HepG2 (cell line): Measurements from ENCODE around the gene ZBTB22. TPM values are rescaled to one million over a fixed set of nuclear protein-coding genes. Genes with fewer than 3 reads are reported as not detected.

Source experiments
- AHDC1 ChIP-seq: sonication (generic); formaldehyde crosslinking; IDR thresholded peaks from 2 replicates; pipeline ENCODE4 v1.5.1; 2020; ENCODE audit warnings: mild to moderate bottlenecking, missing genetic modification reagents, borderline replicate concordance
- BRF2 ChIP-seq: sonication (generic); formaldehyde crosslinking; IDR thresholded peaks from 2 replicates; pipeline ENCODE4 v1.8.1; 2022; ENCODE audit warnings: mild to moderate bottlenecking, missing genetic modification reagents
- JUN ChIP-seq: sonication (generic); formaldehyde crosslinking; IDR thresholded peaks from 2 replicates; pipeline ENCODE4 v1.4.0; 2020; ENCODE audit warnings: mild to moderate bottlenecking, missing genetic modification reagents
- MBNL3 ChIP-seq: fragments of 250-450 bp; sonication (Bioruptor Pico); conservative IDR thresholded peaks from 2 replicates; pipeline ENCODE4 v1.8.0; 2022; ENCODE audit warnings: mild to moderate bottlenecking, inconsistent platforms
- MNT ChIP-seq: fragments of 450-650 bp; IDR thresholded peaks from 2 replicates; pipeline ENCODE4 v1.6.1; 2016
- PCBP1 ChIP-seq: fragments of 200-400 bp; formaldehyde crosslinking; IDR thresholded peaks from 2 replicates; pipeline ENCODE4 v1.6.1; 2017; ENCODE audit warnings: mild to moderate bottlenecking, low read depth, low read length, borderline replicate concordance
- PHF21A ChIP-seq: sonication (generic); formaldehyde crosslinking; IDR thresholded peaks from 2 replicates; pipeline ENCODE4 v1.5.0; 2020; ENCODE audit warnings: mild to moderate bottlenecking, missing genetic modification reagents
- RFX3 ChIP-seq: IDR thresholded peaks from 2 replicates; pipeline ENCODE4 v1.6.1; 2016; ENCODE audit warnings: missing biosample characterization, missing genetic modification reagents
- SOX13 ChIP-seq, 3 experiments: fragments of 450-650 bp in 1 of 3; sonication (generic) in 1 of 3; formaldehyde crosslinking in 1 of 3; IDR thresholded peaks in 2 of 3; conservative IDR thresholded peaks in 1 of 3; 2 replicates each; pipeline versions ENCODE4 v1.5.0 to v1.6.1; 2016 to 2020; ENCODE audit warnings: antibody characterized with exemption in 1 of 3, mild to moderate bottlenecking in 1 of 3, missing compliant biosample characterization in 1 of 3, missing genetic modification reagents in 1 of 3, moderate library complexity in 1 of 3
- SP2 ChIP-seq: sonication (generic); formaldehyde crosslinking; IDR thresholded peaks from 2 replicates; pipeline ENCODE4 v1.5.1; 2020; ENCODE audit warnings: mild to moderate bottlenecking, missing genetic modification reagents
- THAP11 ChIP-seq: IDR thresholded peaks from 2 replicates; pipeline ENCODE4 v1.6.1; 2016; ENCODE audit warnings: missing biosample characterization, missing genetic modification reagents
- TRIM24 ChIP-seq: sonication (generic); formaldehyde crosslinking; IDR thresholded peaks from 2 replicates; pipeline ENCODE4 v1.8.0; 2022; ENCODE audit warnings: mild to moderate bottlenecking, missing genetic modification reagents
- ZNF10 ChIP-seq: sonication (generic); formaldehyde crosslinking; IDR thresholded peaks from 2 replicates; pipeline ENCODE4 v1.4.0; 2020; ENCODE audit warnings: mild to moderate bottlenecking, low read depth, missing genetic modification reagents, borderline replicate concordance
- ZNF343 ChIP-seq: sonication (generic); formaldehyde crosslinking; IDR thresholded peaks from 2 replicates; pipeline ENCODE4 v1.4.0; 2020; ENCODE audit warnings: mild to moderate bottlenecking, missing genetic modification reagents
- ZNF552 ChIP-seq: sonication (generic); formaldehyde crosslinking; IDR thresholded peaks from 2 replicates; pipeline ENCODE4 v1.9.0; 2022; ENCODE audit warnings: missing genetic modification reagents, mild to moderate bottlenecking, borderline replicate concordance
- polyA plus RNA-seq, 8 experiments: library from polyadenylated mRNA; depleted of rRNA in 3 of 8; stranded (reverse) in 7 of 8; unstranded in 1 of 8; fragments of >200 nt; fragmentation: Illumina TruSeq in 4 of 8; extraction: Trizol in 4 of 8; gene quantifications; 2 replicates each; pipeline versions ENCODE4 v1.2.1 to v1.2.3, GENCODE V29; 2011 to 2016; ENCODE audit warnings: low read depth in 4 of 8, missing spikeins in 1 of 8, mixed read lengths in 1 of 8; ENCODE audit not compliant: insufficient read depth in 1 of 8
- total RNA-seq, 5 experiments: library from RNA; depleted of rRNA; stranded (reverse); fragments of >200 nt; fragmentation: Illumina TruSeq; extraction: Trizol; gene quantifications; 2 replicates each; pipeline ENCODE4 v1.2.3, GENCODE V29; 2016; ENCODE audit warnings: low read depth in 1 of 5
- TF ChIP-seq, protein P1 (sequence below): sonication (generic); formaldehyde crosslinking; IDR thresholded peaks from 2 replicates; pipeline ENCODE4 v1.4.0; 2020; ENCODE audit warnings: mild to moderate bottlenecking, missing genetic modification reagents

ZBTB22 gene
- total and polyA plus RNA-seq, 2 of the 13 experiments (the other 11 are each of a cell fraction or from before 2014, with no cell fraction given): 8.0 to 10.6 TPM

GRCh38 chr6:33289784-33290315 lies 27.7 kb downstream of the ZBTB22 start (continued):
- no peak for TF ChIP-seq MNT
- TF ChIP-seq JUN (CRISPR knock-in tag): no peak
- TF ChIP-seq AHDC1 (CRISPR knock-in tag): no peak
- TF ChIP-seq RFX3 (CRISPR knock-in tag): no peak
- TF ChIP-seq MBNL3 (CRISPR knock-in tag): no peak
- TF ChIP-seq TRIM24 (CRISPR knock-in tag): no peak
- no peak for TF ChIP-seq SOX13 (IDR thresholded peaks at IDR 0.05)
- 0 out of 4 replicates have a peak, but pooled peaks of 1 of the 2 experiments have one; percentile 15 for TF ChIP-seq SOX13 (CRISPR knock-in tag; conservative IDR thresholded peaks at IDR 0.05 in 1 of 2, IDR thresholded peaks at IDR 0.05 in 1 of 2)
- no peak for TF ChIP-seq ZNF10 (CRISPR knock-in tag)
- TF ChIP-seq BRF2 (CRISPR knock-in tag): no peak
- peak; percentile 3; the same call in 1 of the 2 replicates for TF ChIP-seq PHF21A (CRISPR knock-in tag)
- TF ChIP-seq THAP11: no peak
- TF ChIP-seq, protein P1, sequence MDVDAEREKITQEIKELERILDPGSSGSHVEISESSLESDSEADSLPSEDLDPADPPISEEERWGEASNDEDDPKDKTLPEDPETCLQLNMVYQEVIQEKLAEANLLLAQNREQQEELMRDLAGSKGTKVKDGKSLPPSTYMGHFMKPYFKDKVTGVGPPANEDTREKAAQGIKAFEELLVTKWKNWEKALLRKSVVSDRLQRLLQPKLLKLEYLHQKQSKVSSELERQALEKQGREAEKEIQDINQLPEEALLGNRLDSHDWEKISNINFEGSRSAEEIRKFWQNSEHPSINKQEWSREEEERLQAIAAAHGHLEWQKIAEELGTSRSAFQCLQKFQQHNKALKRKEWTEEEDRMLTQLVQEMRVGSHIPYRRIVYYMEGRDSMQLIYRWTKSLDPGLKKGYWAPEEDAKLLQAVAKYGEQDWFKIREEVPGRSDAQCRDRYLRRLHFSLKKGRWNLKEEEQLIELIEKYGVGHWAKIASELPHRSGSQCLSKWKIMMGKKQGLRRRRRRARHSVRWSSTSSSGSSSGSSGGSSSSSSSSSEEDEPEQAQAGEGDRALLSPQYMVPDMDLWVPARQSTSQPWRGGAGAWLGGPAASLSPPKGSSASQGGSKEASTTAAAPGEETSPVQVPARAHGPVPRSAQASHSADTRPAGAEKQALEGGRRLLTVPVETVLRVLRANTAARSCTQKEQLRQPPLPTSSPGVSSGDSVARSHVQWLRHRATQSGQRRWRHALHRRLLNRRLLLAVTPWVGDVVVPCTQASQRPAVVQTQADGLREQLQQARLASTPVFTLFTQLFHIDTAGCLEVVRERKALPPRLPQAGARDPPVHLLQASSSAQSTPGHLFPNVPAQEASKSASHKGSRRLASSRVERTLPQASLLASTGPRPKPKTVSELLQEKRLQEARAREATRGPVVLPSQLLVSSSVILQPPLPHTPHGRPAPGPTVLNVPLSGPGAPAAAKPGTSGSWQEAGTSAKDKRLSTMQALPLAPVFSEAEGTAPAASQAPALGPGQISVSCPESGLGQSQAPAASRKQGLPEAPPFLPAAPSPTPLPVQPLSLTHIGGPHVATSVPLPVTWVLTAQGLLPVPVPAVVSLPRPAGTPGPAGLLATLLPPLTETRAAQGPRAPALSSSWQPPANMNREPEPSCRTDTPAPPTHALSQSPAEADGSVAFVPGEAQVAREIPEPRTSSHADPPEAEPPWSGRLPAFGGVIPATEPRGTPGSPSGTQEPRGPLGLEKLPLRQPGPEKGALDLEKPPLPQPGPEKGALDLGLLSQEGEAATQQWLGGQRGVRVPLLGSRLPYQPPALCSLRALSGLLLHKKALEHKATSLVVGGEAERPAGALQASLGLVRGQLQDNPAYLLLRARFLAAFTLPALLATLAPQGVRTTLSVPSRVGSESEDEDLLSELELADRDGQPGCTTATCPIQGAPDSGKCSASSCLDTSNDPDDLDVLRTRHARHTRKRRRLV (CRISPR knock-in tag): peak; percentile 61; the same call in 1 of the 2 replicates
- TF ChIP-seq SP2 (CRISPR knock-in tag): no peak
- TF ChIP-seq ZNF552 (CRISPR knock-in tag): no peak
- no peak for TF ChIP-seq PCBP1
- no peak for TF ChIP-seq ZNF343 (CRISPR knock-in tag)
